ENCODE measurements around the gene SNCG.
"Not testable (repeated sequence)": the region's sequence is repeated elsewhere in the genome, so short reads cannot be mapped to it uniquely, and the experiment has no call there.

SNCG gene

DNA sequence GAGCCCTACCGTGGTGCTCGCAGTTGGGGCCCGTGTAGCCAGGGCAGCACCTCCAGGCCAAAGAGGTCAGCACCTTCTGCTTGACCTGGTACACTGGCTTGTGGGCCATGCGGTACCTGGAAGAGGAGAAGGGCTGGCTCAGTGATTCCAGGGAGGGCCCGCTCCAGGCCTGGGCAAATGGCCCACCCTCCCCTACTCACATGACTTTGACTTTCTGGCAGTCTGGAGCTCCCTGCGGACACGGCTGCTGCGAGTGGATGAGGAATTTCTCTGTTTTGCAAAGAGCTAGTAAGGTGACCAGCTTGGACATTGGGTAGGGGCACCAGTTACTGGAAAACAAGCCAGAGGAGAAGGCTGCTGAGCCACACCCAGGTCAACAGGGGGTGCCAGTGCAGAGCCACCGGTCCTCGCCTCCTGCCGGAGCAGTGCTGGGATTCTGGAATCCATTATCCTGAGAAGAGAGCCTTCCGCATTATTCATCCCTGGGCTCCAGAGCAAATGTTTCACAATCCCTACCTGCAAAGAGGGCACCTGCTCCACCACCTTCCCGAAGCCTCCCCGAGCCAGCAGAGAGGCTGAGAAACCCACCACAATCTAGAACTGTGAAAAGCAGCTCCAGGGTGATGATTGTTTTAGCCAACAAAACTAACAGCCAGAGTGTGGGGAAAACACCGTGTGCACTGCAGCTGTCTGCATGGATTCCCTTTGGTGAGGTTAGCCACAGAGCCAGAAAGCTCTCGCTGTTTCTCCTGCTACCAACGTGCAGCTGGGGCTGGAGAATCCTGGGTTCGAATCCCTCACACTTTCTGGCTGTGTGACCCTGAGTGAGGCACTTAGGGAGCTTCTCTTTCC lies 12.8 kb upstream of the SNCG start:
- no peak for DNase-seq (ENCODE audit: low spot score)

DNA sequence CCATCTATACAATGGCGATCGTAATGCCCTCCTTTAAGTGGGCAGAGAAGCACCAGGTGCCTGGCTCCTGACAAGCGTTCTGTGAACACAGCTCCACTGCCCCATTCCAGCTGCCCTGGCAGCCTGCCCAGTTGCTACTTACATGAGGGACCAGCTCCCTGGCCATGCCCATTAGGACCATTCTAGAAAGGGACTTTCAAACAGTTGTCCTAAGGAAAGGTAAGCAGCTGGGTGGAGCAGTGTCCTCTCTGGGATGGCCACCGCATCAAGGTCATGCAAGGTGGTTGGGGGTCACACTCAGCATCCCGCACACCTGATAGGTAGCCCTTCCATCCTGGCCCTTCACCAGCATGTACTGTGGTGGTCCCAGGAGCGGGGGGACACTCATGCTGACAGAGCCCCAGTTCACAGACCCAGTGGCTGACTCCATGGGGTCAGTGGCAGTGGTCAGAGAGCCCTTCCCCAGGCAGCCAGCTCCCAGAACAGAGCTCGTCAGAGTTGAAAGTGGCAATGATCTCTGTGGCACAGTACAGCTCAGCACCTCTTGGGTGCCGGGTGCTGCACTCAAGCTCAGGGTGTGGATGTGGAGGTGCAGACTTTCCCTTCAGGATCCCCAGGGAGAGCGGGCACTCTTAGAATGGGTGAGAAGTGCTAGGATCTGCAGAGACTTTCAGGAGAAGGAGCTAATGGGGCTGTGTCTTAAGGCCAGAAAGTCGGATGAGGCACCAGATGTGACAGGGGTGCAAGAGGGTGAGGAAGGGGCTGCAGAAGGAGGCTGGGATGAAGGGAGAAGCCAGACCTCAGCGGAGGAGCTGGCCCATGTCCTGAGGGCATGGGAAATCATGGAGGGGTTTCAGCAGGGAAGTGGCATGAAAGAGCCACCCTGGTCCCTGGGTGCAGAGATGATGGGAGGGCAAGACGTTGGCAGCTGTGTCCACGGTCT lies 11.9 kb upstream of the SNCG start:
- DNase-seq (ENCODE audit: low spot score): no peak

DNA sequence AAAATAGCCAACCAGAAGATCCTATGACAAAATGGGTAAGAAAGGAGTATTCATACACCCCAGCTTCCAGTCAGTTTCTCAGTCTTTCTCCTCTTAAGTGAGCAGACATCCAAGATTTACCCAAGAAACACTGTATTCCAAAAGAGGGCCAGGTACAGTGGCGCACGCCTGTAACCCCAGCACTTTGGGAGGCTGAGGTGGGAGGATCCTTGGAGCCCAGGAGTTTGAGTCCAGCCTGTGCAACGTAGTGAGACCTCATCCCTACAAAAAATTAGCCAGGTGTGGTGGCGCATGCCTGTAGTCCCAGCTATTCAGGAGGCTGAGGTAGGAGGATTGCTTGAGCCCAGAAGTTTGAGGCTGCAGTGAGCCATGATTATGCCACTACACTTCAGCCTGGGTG lies 10.6 kb upstream of the SNCG start:
- not testable (repeated sequence) for DNase-seq (ENCODE audit: low spot score)

DNA sequence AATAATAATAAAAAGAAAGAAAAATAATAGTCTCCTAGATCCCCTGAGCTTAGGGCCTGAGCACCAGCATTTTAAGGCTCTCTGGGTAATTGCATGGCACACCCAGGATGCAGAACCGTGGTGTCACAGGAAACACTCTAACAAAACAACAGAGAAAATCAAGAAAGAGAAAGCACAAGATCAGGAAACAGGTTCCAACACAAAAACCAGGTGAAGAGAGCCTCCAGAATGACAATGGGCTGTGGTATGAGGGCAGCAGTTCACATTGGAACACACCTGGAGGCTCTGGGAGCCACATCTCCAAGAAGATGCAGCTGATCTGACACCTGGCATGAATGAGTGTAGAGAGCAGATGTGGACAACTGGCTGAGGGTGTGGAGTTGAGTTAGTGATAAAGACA lies 8.1 kb upstream of the SNCG start:
- no peak for DNase-seq (ENCODE audit: low spot score)

DNA sequence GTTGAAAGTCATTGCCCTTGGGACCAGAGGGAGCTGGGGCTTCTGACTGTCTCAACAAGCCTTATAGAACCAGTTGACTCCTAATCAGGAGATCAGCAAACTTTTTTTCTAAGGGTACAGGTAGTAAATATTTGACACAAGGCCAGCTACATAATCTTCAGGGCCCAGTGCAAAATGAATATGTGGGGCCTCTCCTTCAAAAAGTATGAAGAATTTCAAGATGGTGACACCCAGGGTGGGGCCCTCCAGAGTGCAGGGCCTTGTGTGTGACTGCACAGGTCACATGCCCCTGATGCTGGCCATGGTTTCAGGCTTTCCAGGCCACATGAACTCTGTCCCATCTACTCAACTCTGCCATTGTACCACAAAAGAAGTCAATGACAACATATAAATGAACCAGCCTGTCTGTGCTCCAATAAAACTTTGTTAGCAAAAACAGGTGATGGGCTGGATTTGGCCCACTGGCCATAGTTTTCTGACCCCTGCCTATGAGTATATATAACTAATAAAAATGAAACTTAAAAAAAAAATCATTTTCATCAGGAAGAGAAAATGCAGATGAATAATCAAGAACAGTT lies 7.1 kb upstream of the SNCG start:
- DNase-seq (ENCODE audit: low spot score): no peak

DNA sequence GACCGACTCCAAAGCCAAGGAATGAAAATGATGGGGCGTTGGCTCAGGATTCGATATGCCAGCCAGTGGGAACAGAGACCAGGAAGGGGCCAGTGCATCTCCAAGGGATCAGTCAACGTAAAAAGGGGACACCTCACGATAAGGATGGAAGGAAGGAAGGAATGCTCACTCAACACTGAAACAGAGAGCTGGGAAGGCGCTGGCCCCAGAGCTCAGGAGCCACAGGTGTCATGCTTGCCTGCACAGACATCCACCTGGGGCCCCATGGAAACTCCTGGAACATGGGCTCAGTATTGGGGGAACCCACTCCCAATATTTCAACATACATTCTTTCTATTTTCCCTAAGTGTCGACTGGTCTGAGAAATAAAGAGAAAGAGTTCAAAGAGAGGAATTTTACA lies 6.3 kb upstream of the SNCG start:
- no peak for DNase-seq (ENCODE audit: low spot score)

DNA sequence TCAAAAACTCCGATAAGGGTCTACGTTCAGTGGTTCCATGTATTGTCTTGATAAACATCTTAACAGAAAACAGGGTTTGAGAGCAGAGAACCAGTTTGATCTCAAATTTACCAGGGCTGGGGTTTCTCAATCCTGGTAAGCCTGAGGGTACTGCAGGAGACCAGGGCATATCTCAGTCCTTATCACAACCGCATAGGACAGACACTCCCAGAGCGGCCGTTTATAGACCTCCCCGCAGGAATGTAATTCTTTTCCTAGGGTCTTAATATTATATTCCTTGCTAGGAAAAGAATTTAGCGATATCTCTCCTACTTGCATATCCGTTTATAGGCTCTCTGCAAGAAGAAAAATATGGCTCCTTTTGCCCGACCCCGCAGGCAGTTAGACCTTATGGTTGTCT lies 5.7 kb upstream of the SNCG start:
- DNase-seq (ENCODE audit: low spot score): not testable (repeated sequence)

DNA sequence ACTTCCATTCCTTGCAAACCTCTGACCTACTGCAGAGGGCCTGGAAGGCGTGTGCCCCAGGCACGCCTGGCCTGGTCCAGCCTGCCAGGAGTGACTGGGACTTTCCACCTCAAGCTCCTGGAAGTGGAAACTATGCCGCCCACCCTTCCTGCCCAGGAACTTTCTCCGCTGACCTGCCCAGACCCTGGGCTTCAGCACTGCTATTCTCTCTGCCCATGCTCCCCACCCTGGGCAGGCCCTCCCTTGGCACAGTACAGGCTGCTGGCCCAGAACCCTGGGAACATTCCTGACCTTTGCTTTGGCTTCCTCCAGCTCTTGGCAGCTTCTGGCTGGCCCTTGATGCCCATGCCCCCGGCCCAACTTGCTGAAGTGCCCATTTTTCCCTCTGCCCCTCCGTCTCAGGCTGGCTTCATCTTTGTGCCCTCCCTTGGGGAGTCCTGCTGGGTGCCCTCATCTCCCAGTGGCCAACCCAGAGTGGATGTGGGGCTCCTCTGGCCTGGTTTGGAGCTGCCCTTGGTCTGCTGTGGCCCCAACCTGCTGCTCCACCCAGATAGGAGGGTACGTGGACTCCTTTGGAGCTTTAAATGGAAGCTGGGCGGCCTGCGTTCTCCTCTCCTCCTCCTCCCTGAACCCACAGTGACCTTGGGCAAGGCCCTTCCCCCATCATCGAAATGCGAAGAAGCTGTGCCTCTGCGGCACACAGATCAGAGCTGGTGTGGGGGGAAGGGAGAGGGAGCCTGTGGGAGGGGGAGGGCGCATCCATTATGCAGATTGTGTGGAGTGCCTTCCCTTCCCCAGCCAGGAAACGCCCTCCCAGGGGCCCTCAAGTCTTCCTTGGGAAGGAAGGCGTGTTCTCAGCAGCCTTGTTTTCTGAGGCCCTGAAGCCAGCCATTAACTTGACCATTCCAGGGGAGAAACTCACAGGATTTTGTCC lies 4.4 kb upstream of the SNCG start:
- peak; percentile 37 for DNase-seq (ENCODE audit: low spot score)

DNA sequence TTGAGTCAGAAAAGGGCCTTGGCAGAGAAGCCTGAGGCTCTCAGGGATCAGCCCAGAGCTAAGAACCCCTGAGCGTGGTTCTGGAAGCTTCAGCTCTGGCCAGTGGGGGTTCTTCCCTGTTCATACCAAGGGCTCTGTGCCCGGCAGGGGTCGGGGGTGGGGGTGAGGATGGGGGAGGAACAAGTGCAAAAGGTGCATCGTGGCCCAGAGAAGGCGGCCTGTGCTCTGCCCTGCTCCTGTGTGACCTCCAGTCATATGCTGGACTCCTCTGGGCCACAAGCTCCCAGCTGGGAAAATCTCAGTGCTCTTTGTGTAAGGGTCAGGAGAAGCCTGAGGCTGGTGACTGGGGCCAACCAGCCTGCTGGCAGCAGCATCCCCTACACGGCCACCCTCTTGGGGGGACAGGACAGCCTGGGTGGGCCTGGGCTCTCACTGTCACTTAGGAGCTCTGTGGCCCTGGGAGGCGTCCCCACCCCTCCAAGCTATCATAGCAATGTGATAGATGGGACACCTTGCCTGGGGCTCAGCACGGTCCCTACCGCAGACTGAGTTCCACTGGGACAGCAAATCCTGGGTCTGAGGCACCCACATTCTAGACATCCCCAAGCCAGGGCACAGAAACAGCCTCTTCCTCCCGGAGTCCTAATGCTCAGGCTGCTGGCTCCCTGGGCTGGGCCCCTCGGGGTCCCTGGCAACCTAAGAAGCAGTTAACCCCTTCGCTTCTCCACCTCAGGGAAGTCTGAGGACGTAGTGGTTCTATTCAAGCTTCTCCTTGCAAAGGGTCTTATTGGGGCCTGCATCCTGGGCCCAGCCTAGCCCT lies 3.5 kb upstream of the SNCG start:
- no peak for DNase-seq (ENCODE audit: low spot score)

DNA sequence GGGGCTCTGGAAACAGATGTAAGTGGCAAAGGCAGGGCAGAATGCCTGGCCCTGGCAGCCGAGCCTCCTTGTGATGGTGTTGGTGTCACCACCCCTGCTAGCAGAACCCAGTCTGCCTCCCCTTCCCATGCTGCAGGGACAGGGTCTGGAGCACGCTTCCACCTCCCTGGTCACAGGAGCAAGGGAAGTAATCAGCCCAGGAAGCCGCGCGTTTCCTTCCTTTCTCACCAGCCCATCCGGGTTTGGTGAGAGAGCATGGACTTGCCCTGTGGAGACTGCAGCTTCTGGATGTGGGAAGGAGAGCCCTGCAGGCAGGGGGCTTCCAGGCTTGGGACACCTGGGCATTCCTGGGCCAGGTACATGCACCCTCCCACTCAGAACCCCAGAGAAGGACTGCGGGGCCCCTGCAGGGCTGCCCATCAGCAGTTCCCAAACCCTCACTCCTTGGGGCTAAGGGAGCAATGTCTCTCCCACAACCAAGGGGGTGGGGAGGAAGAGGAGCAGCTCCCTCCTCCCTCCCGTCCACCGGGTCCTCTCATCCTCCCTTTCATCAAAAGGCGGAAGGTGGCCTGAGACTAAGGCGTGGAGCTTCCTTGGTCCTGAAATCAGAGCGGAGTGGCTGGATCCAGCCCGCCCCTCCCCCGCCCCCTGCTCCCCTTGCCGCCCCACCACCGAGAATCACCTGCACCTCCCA lies 2.8 kb upstream of the SNCG start:
- DNase-seq (ENCODE audit: low spot score): peak; percentile 58

DNA sequence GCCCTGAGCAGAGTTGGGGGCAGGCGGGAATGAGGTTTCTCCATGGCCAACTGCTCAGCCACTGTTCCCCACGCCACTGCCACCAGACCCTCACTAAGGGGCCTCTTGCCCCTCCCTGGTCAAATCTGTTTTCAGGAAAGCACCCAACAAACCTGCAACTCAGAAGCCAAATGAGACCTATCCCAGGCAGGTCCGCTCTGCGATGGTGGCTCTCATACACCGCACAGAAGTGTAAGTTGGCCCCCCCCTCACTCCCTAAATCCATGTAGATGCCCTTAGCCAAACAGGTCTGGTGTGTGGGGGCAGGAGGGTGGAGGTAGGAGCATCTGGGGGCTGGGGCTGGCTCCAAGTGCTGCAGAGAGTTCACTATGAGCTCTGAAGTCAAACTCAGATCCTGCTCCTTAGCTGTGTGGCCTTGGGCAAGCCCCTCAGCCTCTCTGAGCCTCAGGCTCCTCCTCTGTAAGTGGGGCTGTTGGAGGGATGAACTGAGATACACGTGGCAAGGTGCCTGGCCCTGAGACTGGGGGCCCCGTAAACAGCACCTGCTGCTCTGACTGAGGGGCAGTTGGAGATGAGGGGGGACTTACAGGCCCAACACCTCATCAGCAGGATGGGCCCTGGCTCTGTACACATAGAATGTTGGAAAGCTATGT lies 2.1 kb upstream of the SNCG start:
- DNase-seq (ENCODE audit: low spot score): no peak

DNA sequence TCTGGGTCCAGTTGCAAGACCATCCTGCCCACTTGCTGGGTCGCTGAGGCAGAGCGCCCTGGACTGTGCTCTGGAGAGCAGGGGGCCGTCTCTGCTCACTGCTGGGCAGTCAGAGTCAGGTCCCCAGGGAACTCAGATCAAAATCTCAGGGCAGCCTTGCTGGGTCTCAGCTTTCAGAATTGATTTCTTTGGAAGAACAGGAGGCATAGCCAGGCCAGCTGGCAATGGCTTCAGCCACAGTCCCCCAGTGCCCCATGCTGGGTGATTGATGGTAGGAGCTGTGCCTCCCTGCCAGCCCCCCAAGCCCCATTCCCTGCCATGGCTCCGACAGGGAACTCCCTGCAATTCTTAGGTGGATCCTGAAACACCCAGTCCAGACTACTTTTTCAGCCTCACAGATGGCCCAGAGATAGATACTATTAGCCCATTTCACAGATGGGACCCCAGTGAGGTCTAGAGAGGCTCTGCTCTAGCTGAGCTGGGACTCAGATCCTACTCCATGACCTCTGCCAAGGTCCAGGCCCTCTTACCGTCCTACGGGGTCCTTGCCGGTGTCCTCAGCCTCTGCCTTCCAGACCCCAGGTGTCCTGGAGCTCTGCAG lies 1.5 kb upstream of the SNCG start:
- DNase-seq (ENCODE audit: low spot score): no peak

DNA sequence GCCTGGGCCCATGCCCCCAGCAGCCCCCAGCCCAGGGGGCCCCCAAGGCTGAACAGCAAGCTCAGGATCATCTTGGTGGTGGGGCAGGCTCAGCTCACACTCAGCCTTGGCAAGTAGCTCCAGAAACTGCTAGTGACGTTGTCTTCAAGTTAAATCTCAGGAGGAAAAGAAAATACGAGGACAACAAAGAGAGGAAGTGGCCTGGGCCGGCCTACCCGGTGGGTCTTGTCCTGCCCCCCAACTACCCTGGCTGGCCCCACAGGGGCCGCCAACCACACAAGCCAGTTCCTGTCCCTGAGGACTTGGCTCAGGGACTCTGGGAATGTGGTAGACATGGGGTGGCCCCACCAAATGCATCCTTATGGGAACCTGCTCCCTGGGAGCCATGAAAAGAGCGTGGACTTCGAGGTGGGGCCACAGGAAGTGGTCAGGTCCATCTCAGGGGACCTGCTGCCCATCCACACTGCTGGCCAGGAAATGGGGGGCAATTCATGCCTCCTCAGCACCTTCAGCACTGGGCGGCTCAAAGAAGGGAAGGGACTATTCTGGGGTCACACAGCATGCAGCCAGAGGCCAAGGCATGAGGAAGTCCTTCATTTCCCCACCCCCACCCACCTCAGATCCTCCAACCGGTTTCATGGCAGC lies 806 bp upstream of the SNCG start, which contains the start of gene MMRN2:
MMRN2 (minus strand) TSS at position 145 of the 645 bp plus-strand sequence; CDS start at position 71, 74 bp downstream.
- DNase-seq (ENCODE audit: low spot score): peak; percentile 63

DNA sequence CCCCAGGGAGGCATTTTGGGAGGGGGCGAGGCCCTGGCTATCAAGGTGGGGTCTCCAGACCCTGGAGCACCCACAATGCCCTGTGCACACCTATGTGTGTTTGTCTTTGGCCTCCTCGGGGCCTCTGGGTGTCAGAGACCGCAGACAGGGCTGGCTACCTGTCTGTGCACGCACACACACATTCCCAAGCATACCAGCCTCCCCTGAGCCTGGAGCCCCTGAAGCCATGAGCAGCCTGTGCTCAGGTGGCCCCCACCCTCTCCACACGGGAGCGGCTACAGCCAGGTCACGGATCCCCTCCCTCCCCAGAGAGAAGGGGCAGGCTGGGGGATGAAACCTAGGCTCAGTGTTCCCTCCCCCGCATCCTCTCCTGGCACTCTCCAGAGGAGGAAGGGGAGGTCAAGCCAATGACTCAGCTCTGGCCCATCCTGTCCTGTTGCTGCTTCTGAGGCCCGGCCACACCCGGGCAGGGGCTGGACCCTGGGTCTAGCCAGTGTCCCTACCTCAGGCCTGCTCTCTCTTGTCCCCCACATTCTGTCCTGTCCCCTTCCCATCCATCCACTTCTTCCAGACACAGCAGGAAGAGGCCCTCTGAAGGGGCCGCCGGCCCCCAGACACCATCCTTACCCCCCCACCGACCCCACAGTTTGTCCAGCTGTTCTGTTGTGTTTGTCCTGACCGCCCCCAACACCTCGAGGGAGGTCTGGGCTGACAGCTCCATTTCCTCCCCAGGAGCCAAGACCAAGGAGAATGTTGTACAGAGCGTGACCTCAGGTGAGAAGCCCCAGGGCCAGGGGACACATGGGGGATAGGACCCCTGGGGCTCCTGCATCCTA lies 720 bp downstream of the SNCG start:
- peak; percentile 84 for DNase-seq (ENCODE audit: low spot score)

DNA sequence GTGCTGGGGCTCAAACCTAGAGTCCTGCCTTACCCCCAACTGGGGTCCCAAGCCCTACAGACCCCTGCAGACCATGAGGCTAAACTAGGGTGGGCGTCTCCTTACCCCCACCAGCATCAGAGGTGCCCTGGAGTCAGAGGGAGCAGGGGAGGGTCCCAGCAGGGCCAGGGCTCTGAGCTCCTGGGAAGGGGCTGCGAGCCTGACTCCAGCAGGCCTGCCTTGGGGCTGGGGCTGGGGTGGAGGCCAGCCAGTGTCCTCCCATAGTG lies 1.3 kb downstream of the SNCG start:
- no peak for DNase-seq (ENCODE audit: low spot score)

DNA sequence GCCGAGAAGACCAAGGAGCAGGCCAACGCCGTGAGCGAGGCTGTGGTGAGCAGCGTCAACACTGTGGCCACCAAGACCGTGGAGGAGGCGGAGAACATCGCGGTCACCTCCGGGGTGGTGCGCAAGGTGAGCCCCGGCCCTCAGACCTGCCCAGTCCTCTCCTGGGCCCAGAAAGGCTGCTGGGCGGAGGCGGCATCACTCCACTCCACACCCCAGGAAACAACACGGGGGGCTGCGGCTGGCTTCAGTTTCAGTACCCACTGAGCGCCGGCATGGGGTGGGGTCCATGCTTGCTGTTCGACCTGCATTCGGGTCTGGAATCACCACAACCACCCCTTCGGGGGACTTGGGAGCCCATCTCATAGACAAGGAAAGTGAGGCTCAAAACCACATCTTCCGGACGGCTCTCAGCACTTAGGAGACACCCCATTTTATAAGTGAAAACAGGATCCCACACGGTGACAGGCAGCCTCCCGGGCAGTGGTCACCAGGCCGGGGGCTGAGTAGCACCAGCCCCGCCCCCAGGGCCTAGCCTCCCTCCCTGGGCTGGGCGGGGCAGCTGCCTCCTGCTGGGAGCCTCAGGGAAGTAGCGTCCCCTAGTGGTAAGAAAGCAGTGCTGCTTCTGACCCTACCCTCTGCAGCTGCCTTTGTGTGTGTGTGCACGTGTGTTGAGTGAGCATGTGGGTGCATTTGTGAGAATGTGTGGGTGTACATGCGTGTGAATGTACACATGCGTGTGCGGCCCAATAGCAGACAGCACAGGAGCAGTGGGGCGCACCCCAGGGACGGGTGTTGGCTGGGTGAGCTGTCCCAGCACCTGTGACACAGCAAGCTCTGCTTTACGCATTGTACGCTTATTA lies 1.8 kb downstream of the SNCG start:
- peak; percentile 84 for DNase-seq (ENCODE audit: low spot score)

Data from kidney capillary endothelial cell (primary cell).